GM23338 (cell line): ENCODE results near the gene PAPOLB. TPM values are rescaled to one million over a fixed set of nuclear protein-coding genes. Genes with fewer than 3 reads are reported as not detected.

Experiments used
- ATAC-seq: fragments of 200-7000 bp; cut with Tn5 transposase; 3 replicates; pipeline ENCODE4 v1.9.1; 2020
- DNase-seq: peaks from one replicate; pipeline ENCODE4 v3.0.0-alpha.2; 2015; ENCODE audit warnings: low spot score
- H2AFZ ChIP-seq: fragments of 200-600 bp; sonication (generic); 2 replicates; pipeline ENCODE4 v1.8.0; 2016; ENCODE audit warnings: antibody characterized with exemption, mild to moderate bottlenecking, moderate library complexity
- H3F3A ChIP-seq: fragments of 200-600 bp; sonication (generic); replicated peaks from 2 replicates; pipeline ENCODE4 v1.8.0; 2017; ENCODE audit warnings: antibody characterized with exemption, mixed run types, low read depth
- H3K27ac ChIP-seq: fragments of 200-600 bp; sonication (generic); 2 replicates; pipeline ENCODE4 v1.6.1; 2016; ENCODE audit warnings: low read depth
- H3K27me3 ChIP-seq: fragments of 200-600 bp; sonication (generic); 2 replicates; pipeline ENCODE4 v1.8.0; 2016; ENCODE audit warnings: mild to moderate bottlenecking, mixed run types, moderate library complexity; ENCODE audit not compliant: insufficient read depth
- H3K36me3 ChIP-seq: fragments of 200-600 bp; sonication (generic); 2 replicates; pipeline ENCODE4 v1.8.0; 2016; ENCODE audit warnings: mild to moderate bottlenecking; ENCODE audit not compliant: insufficient read depth
- H3K4me1 ChIP-seq: fragments of 200-600 bp; sonication (generic); 2 replicates; pipeline ENCODE4 v1.8.0; 2016; ENCODE audit warnings: mild to moderate bottlenecking, moderate library complexity; ENCODE audit not compliant: insufficient read depth
- H3K4me2 ChIP-seq: fragments of 200-600 bp; sonication (generic); 2 replicates; pipeline ENCODE4 v1.7.1; 2017; ENCODE audit warnings: mixed run types
- H3K4me3 ChIP-seq: fragments of 200-600 bp; sonication (generic); 2 replicates; pipeline ENCODE4 v1.6.1; 2016; ENCODE audit warnings: mixed run types
- H3K79me2 ChIP-seq: fragments of 200-600 bp; sonication (generic); replicated peaks from 2 replicates; pipeline ENCODE4 v1.8.0; 2017; ENCODE audit warnings: mild to moderate bottlenecking; ENCODE audit not compliant: insufficient read depth
- H3K9me2 ChIP-seq: fragments of 200-600 bp; sonication (generic); 2 replicates; pipeline ENCODE4 v1.8.0; 2017; ENCODE audit not compliant: insufficient read depth
- H4K20me1 ChIP-seq: fragments of 200-600 bp; sonication (generic); replicated peaks from 2 replicates; pipeline ENCODE4 v1.8.0; 2017; ENCODE audit warnings: mild to moderate bottlenecking; ENCODE audit not compliant: insufficient read depth
- H3K27ac Mint-ChIP-seq: 2 replicates; pipeline ENCODE4 v1.8.0; 2020; ENCODE audit warnings: inconsistent platforms, mild to moderate bottlenecking, moderate library complexity, mixed read lengths
- H3K27me3 Mint-ChIP-seq: 3 replicates; pipeline ENCODE4 v1.8.0; 2022; ENCODE audit warnings: low read depth, mild to moderate bottlenecking, moderate library complexity, mixed read lengths, inconsistent platforms; ENCODE audit not compliant: insufficient read depth, poor library complexity
- H3K36me3 Mint-ChIP-seq: 3 replicates; pipeline ENCODE4 v1.8.0; 2021; ENCODE audit warnings: low read depth, mild to moderate bottlenecking, inconsistent platforms, moderate library complexity, mixed read lengths
- H3K4me1 Mint-ChIP-seq: 3 replicates; pipeline ENCODE4 v1.8.0; 2020; ENCODE audit warnings: mild to moderate bottlenecking, inconsistent platforms, mixed read lengths
- H3K4me3 Mint-ChIP-seq: 3 replicates; pipeline ENCODE4 v1.8.0; 2021; ENCODE audit warnings: moderate library complexity, mild to moderate bottlenecking, inconsistent platforms, mixed read lengths
- H3K9me3 Mint-ChIP-seq: 3 replicates; pipeline ENCODE4 v1.8.0; 2020; ENCODE audit warnings: moderate library complexity, mild to moderate bottlenecking, inconsistent platforms, mixed read lengths
- CREB1 ChIP-seq: fragments of 250-450 bp; sonication (Bioruptor Pico); IDR thresholded peaks from 2 replicates; pipeline ENCODE4 v1.5.0; 2020; ENCODE audit warnings: low read depth, mild to moderate bottlenecking, moderate library complexity
- ETS1 ChIP-seq: IDR thresholded peaks from 2 replicates; pipeline ENCODE4 v1.6.1; 2016; ENCODE audit warnings: antibody characterized with exemption
- EZH2 ChIP-seq: fragments of 200-600 bp; sonication (generic); IDR thresholded peaks from one replicate; pipeline ENCODE4 v1.8.0; 2017; ENCODE audit warnings: antibody characterized with exemption, mild to moderate bottlenecking, low read depth; ENCODE audit not compliant: unreplicated experiment
- EZH2phosphoT487 ChIP-seq: fragments of 200-600 bp; sonication (generic); IDR thresholded peaks from one replicate; pipeline ENCODE4 v1.8.1; 2018; ENCODE audit warnings: antibody characterized with exemption; ENCODE audit not compliant: unreplicated experiment
- JUNB ChIP-seq: IDR thresholded peaks from one replicate; pipeline ENCODE4 v1.6.1; 2016; ENCODE audit warnings: antibody characterized with exemption; ENCODE audit not compliant: unreplicated experiment
- POLR2AphosphoS5 ChIP-seq: IDR thresholded peaks from 2 replicates; pipeline ENCODE4 v1.6.1; 2016; ENCODE audit warnings: antibody characterized with exemption, low read depth
- STAT1 ChIP-seq: IDR thresholded peaks from one replicate; pipeline ENCODE4 v1.6.1; 2016; ENCODE audit warnings: antibody characterized with exemption; ENCODE audit not compliant: unreplicated experiment
- ZNF114 ChIP-seq: fragments of 250-450 bp; sonication (Bioruptor Pico); IDR thresholded peaks from 2 replicates; pipeline ENCODE4 v1.5.0; 2020; ENCODE audit warnings: mild to moderate bottlenecking, moderate library complexity
- ZNF331 ChIP-seq: fragments of 250-450 bp; sonication (Bioruptor Pico); IDR thresholded peaks from 2 replicates; pipeline ENCODE4 v1.5.0; 2020; ENCODE audit warnings: low read depth, mild to moderate bottlenecking, moderate library complexity
- ZNF462 ChIP-seq: fragments of 250-450 bp; sonication (Bioruptor Pico); IDR thresholded peaks from 2 replicates; pipeline ENCODE4 v1.5.0; 2020; ENCODE audit warnings: mild to moderate bottlenecking, moderate library complexity
- polyA plus RNA-seq: library from polyadenylated mRNA; unstranded; fragments of >200 nt; fragmentation: Nextera tagmentation; extraction: Ambion mirVana; gene quantifications from 2 replicates; pipeline ENCODE4 v1.2.1, GENCODE V29; 2016
- total RNA-seq: library from RNA; depleted of rRNA; stranded (reverse); fragments of >200 nt; shearing (Covaris generic); gene quantifications from 2 replicates; pipeline ENCODE4 v1.2.3, GENCODE V29; 2014
- TF ChIP-seq, protein P1 (sequence below): IDR thresholded peaks from one replicate; pipeline ENCODE4 v1.6.1; 2018; ENCODE audit warnings: antibody characterized with exemption; ENCODE audit not compliant: unreplicated experiment
- TF ChIP-seq, protein P2 (sequence below), 2 experiments: fragments of 200-600 bp in 1 of 2; sonication (generic) in 1 of 2; conservative IDR thresholded peaks; 2 replicates each; pipeline versions ENCODE4 v1.5.1 to v1.6.1; 2016 to 2017; ENCODE audit warnings: antibody characterized with exemption in 2 of 2, low read depth in 2 of 2, mild to moderate bottlenecking in 2 of 2, moderate library complexity in 1 of 2

The PAPOLB gene
- total and polyA plus RNA-seq, 2 experiments from 2014 or later = 0.08 to 0.42 TPM

DNA sequence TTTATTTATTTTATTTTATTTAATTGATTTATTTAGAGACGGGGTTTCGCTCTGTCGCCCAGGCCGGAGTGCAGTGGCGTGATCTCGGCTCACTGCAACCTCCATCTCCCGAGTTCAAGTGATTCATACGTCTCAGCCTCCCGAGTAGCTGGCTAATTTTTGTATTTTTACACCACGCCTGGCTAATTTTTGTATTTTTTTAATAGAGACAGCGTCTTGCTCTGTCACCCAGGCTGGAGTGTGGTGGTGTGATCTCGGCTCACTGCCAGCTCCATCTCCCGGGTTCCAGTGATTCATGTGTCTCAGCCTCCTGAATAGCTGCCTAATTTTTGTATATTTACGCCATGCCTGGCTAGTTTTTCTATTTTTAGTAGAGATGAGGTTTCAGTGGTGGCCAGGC lies 52.2 kb downstream of the PAPOLB start (continued):
- TF ChIP-seq, protein P1, sequence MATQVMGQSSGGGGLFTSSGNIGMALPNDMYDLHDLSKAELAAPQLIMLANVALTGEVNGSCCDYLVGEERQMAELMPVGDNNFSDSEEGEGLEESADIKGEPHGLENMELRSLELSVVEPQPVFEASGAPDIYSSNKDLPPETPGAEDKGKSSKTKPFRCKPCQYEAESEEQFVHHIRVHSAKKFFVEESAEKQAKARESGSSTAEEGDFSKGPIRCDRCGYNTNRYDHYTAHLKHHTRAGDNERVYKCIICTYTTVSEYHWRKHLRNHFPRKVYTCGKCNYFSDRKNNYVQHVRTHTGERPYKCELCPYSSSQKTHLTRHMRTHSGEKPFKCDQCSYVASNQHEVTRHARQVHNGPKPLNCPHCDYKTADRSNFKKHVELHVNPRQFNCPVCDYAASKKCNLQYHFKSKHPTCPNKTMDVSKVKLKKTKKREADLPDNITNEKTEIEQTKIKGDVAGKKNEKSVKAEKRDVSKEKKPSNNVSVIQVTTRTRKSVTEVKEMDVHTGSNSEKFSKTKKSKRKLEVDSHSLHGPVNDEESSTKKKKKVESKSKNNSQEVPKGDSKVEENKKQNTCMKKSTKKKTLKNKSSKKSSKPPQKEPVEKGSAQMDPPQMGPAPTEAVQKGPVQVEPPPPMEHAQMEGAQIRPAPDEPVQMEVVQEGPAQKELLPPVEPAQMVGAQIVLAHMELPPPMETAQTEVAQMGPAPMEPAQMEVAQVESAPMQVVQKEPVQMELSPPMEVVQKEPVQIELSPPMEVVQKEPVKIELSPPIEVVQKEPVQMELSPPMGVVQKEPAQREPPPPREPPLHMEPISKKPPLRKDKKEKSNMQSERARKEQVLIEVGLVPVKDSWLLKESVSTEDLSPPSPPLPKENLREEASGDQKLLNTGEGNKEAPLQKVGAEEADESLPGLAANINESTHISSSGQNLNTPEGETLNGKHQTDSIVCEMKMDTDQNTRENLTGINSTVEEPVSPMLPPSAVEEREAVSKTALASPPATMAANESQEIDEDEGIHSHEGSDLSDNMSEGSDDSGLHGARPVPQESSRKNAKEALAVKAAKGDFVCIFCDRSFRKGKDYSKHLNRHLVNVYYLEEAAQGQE = no peak
- TF ChIP-seq EZH2 (no peak), CREB1 (CRISPR knock-in tag) (no peak), EZH2phosphoT487 (no peak), ZNF331 (CRISPR knock-in tag) (no peak), POLR2AphosphoS5 (no peak)
- TF ChIP-seq, protein P2, sequence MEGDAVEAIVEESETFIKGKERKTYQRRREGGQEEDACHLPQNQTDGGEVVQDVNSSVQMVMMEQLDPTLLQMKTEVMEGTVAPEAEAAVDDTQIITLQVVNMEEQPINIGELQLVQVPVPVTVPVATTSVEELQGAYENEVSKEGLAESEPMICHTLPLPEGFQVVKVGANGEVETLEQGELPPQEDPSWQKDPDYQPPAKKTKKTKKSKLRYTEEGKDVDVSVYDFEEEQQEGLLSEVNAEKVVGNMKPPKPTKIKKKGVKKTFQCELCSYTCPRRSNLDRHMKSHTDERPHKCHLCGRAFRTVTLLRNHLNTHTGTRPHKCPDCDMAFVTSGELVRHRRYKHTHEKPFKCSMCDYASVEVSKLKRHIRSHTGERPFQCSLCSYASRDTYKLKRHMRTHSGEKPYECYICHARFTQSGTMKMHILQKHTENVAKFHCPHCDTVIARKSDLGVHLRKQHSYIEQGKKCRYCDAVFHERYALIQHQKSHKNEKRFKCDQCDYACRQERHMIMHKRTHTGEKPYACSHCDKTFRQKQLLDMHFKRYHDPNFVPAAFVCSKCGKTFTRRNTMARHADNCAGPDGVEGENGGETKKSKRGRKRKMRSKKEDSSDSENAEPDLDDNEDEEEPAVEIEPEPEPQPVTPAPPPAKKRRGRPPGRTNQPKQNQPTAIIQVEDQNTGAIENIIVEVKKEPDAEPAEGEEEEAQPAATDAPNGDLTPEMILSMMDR (conservative IDR thresholded peaks at IDR 0.05; ENCODE audit: low read depth in 2 of 2) = no peak

- H3K4me2 ChIP-seq = 0 out of 2 replicates have a peak overlapping the region, but pooled peaks have one; percentile 43
- H4K20me1 ChIP-seq = no peaks in the 10 kb centered on the region
- Mint-ChIP-seq H3K4me3 (no peak overlapping the region), H3K36me3 (no peaks in the 10 kb centered on the region; the same call in 2 of the 3 replicates), H3K27me3 (peaks cover 10% of the 10 kb centered on the region), H3K9me3 (peaks cover 9% of the 10 kb centered on the region; the same call in 1 of the 3 replicates), H3K4me1 (peaks cover 1% of the 10 kb centered on the region; the same call in 2 of the 3 replicates), H3K27ac (no peak overlapping the region)
- no peaks in the 10 kb centered on the region for H3K79me2 ChIP-seq
- ATAC-seq (peak; percentile 19; the same call in 2 of the 3 replicates), DNase-seq (no peak)
- H3K4me1 ChIP-seq = peaks cover 3% of the 10 kb centered on the region; the same call in 1 of the 2 replicates
- H3K4me3 ChIP-seq = no peak overlapping the region
- H3K27me3 ChIP-seq = no peaks in the 10 kb centered on the region
- H3K9me2 ChIP-seq = no peaks in the 10 kb centered on the region
- H3K36me3 ChIP-seq = no peaks in the 10 kb centered on the region
- no peak overlapping the region for H2AFZ ChIP-seq
- no peak overlapping the region for H3K27ac ChIP-seq
- H3F3A ChIP-seq = no peaks in the 10 kb centered on the region
- TF ChIP-seq EZH2 = no peak
- no peak for TF ChIP-seq ETS1
- no peak for TF ChIP-seq EZH2phosphoT487
- TF ChIP-seq JUNB = no peak
- TF ChIP-seq ZNF462 = no peak
- no peak for TF ChIP-seq ZNF114
- TF ChIP-seq POLR2AphosphoS5 = no peak
- TF ChIP-seq STAT1 = no peak
These were observed 52.7 kb downstream of the PAPOLB start for GRCh38 chr7:4809091-4809591.
